A673 (cell line): ENCODE measurements around the gene ADGRL1. TPM values are rescaled to one million over a fixed set of nuclear protein-coding genes. Genes with fewer than 3 reads are reported as not detected.
"Not testable (repeated sequence)": the region's sequence is repeated elsewhere in the genome, so short reads cannot be mapped to it uniquely, and the experiment has no call there.

Source experiments
- BruUV-seq: library from RNA; stranded (reverse); fragments of 400-500 nt; replicated peaks from 2 replicates; lab custom pipeline; 2021; lab: Mats Ljungman, UMichigan
- CTCF ChIA-PET: fragments of 300-600 bp; sonication (Branson Sonifier 250); formaldehyde crosslinking; loops from one replicate; lab custom pipeline; 2022; ENCODE audit warnings: antibody characterized with exemption; lab: Charles Lee
- POLR2A ChIA-PET: fragments of 300-600 bp; sonication (Branson Sonifier 250); formaldehyde crosslinking; loops from one replicate; lab custom pipeline; 2022; ENCODE audit warnings: antibody characterized with exemption; ENCODE audit not compliant: low non-redundant PET; lab: Charles Lee
- DNase-seq: peaks from one replicate; pipeline ENCODE4 v3.0.0-alpha.2; 2015; ENCODE audit warnings: low spot score
- H3K27ac ChIP-seq: fragments of 200-600 bp; sonication (generic); 2 replicates; pipeline ENCODE4 v1.5.1; 2016; ENCODE audit warnings: mixed run types, low read depth, mild to moderate bottlenecking, mixed read lengths, antibody characterized with exemption, low read length; ENCODE audit not compliant: poor library complexity, severe bottlenecking
- H3K27me3 ChIP-seq: fragments of 200-600 bp; sonication (generic); replicated peaks from 2 replicates; pipeline ENCODE4 v1.6.1; 2017; ENCODE audit warnings: mixed run types, low read depth, mild to moderate bottlenecking, mixed read lengths, antibody characterized with exemption, low read length; ENCODE audit not compliant: insufficient read depth, poor library complexity
- H3K36me3 ChIP-seq: fragments of 200-600 bp; sonication (generic); 2 replicates; pipeline ENCODE4 v1.6.1; 2016; ENCODE audit warnings: mixed run types, mild to moderate bottlenecking, mixed read lengths, antibody characterized with exemption, low read length; ENCODE audit not compliant: insufficient read depth, poor library complexity, severe bottlenecking
- H3K4me1 ChIP-seq: fragments of 200-600 bp; sonication (generic); 2 replicates; pipeline ENCODE4 v1.6.1; 2017; ENCODE audit warnings: mixed run types, mild to moderate bottlenecking, mixed read lengths, antibody characterized with exemption, low read length; ENCODE audit not compliant: insufficient read depth, poor library complexity, severe bottlenecking
- H3K4me3 ChIP-seq: fragments of 200-600 bp; sonication (generic); 2 replicates; pipeline ENCODE4 v1.5.1; 2016; ENCODE audit warnings: low read depth, mixed run types, mild to moderate bottlenecking, mixed read lengths, low read length; ENCODE audit not compliant: poor library complexity, severe bottlenecking
- H3K9me3 ChIP-seq: fragments of 200-600 bp; sonication (generic); 2 replicates; pipeline ENCODE4 v1.6.1; 2016; ENCODE audit warnings: mixed run types, low read depth, mild to moderate bottlenecking, mixed read lengths, antibody characterized with exemption, low read length; ENCODE audit not compliant: poor library complexity, severe bottlenecking
- CTCF ChIP-seq: fragments of 300-800, 200-600 bp; sonication (generic); conservative IDR thresholded peaks from 2 replicates; pipeline ENCODE4 v1.5.1; 2017; ENCODE audit warnings: low read depth, mild to moderate bottlenecking, antibody characterized with exemption, low read length, moderate library complexity, mixed read lengths
- EZH2 ChIP-seq: fragments of 200-600 bp; sonication (generic); IDR thresholded peaks from 2 replicates; pipeline ENCODE4 v1.6.1; 2017; ENCODE audit warnings: borderline replicate concordance, low read depth, mild to moderate bottlenecking, mixed read lengths, antibody characterized with exemption, low read length; ENCODE audit not compliant: poor library complexity, severe bottlenecking
- intact Hi-C: fragments of 100-400 bp; cut with micrococcal nuclease; formaldehyde crosslinking; loops from one replicate; pipeline ENCODE4 v1.10.0; 2022; ENCODE audit not compliant: unreplicated experiment
- total RNA-seq: library from RNA; stranded (reverse); gene quantifications from 2 replicates; pipeline ENCODE4 v1.2.3, GENCODE V29; 2021

Gene ADGRL1
- total RNA-seq, 1 experiment from 2014 or later: 66.1 TPM

GRCh38 chr19:14146789-14147216, 59.2 kb downstream of the ADGRL1 start:
- Histone ChIP-seq H3K27ac (peak overlapping the region; percentile 59), H3K4me1 (peaks cover 37% of the 10 kb centered on the region), H3K27me3 (no peaks in the 10 kb centered on the region), H3K9me3 (no peaks in the 10 kb centered on the region), H3K36me3 (no peaks in the 10 kb centered on the region), H3K4me3 (no peak overlapping the region)
- TF ChIP-seq CTCF (no peak), EZH2 (no peak)
- CTCF ChIA-PET: interaction anchor here (0.6 kb wide), 1 partner anchor 10 kb away, joined by 3 read pairs; the partner anchor contains the start of gene ASF1B
- intact Hi-C loops: no loop called here
- POLR2A ChIA-PET: no interaction called here
- no TSS peak for BruUV-seq
- DNase-seq: peak; percentile 76

GRCh38 chr19:14146169-14146568, 59.8 kb downstream of the ADGRL1 start:
- POLR2A ChIA-PET, BruUV-seq, H3K9me3 ChIP-seq, H3K27me3 ChIP-seq, H3K36me3 ChIP-seq, intact Hi-C loops, H3K4me3 ChIP-seq, DNase-seq: not testable (repeated sequence)
- peak overlapping the region; percentile 59 for H3K27ac ChIP-seq
- H3K4me1 ChIP-seq: peaks cover 37% of the 10 kb centered on the region
- CTCF ChIA-PET: interaction anchor here (0.6 to 0.7 kb wide), 2 partner anchors 10 to 1387 kb away, joined by 3 to 4 read pairs; partner anchors contain the start of gene ASF1B

- peak overlapping the region; percentile 59 for H3K27ac ChIP-seq
These were observed 60.6 kb downstream of the ADGRL1 start for GRCh38 chr19:14145381-14145780.

More at GRCh38 chr19:14145381-14145780, 60.6 kb downstream of the ADGRL1 start:
- ChIA-PET POLR2A (no interaction called here), CTCF (interaction anchor here (0.6 to 0.7 kb wide), 2 partner anchors 9 to 1388 kb away, joined by 3 to 4 read pairs; partner anchors contain the start of gene ASF1B)
- no peaks in the 10 kb centered on the region for H3K9me3 ChIP-seq
- DNase-seq: no peak
- no peaks in the 10 kb centered on the region for H3K27me3 ChIP-seq
- H3K4me3 ChIP-seq: no peak overlapping the region
- H3K4me1 ChIP-seq: peaks cover 33% of the 10 kb centered on the region
- no TSS peak for BruUV-seq
- intact Hi-C loops: no loop called here
- TF ChIP-seq CTCF: no peak
- no peak for TF ChIP-seq EZH2
- H3K36me3 ChIP-seq: no peaks in the 10 kb centered on the region
